Stimulated activated CD4-positive, alpha-beta T cell treated with anti-CD3 and anti-CD28 coated beads, Interleukin-2, amount 100 ng/mL, for 48 hours (primary cell): ENCODE data around the gene MEGF6.

Experiments
- DNase-seq, 2 donors: peaks; one replicate each; pipeline ENCODE4 v3.0.0-alpha.2; 2020

Gene MEGF6

DNA sequence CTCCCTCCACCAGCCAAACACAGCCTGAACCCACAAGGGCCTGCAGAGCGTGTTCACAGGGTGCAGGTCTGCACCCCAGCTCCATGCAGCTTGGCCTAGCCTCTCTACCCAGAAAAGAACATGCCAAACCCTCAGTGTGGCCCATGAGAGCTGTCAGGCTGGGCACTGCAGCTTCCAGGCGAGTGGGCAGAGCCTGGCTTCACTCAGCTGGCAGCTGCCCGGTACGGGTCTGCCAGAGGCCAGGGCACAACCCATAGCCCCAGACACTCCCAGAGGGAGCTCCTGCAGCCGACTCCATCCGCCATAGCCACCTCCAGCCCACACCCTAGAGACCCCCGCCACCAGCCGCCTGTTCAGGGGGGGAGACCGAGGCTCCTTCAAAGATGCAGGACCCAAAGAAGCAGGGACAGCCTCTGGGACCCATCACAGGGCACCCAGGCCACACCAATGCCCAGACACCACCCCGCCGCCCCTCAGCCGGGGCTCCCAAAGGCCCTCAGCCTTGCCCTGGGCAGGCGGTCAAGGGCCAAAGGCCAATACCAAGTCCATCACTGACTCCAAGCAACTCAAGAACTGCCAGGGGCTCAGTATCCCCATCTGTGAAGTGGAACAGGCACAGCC, 42.4 kb downstream of the MEGF6 start:
- DNase-seq, result no peak

DNA sequence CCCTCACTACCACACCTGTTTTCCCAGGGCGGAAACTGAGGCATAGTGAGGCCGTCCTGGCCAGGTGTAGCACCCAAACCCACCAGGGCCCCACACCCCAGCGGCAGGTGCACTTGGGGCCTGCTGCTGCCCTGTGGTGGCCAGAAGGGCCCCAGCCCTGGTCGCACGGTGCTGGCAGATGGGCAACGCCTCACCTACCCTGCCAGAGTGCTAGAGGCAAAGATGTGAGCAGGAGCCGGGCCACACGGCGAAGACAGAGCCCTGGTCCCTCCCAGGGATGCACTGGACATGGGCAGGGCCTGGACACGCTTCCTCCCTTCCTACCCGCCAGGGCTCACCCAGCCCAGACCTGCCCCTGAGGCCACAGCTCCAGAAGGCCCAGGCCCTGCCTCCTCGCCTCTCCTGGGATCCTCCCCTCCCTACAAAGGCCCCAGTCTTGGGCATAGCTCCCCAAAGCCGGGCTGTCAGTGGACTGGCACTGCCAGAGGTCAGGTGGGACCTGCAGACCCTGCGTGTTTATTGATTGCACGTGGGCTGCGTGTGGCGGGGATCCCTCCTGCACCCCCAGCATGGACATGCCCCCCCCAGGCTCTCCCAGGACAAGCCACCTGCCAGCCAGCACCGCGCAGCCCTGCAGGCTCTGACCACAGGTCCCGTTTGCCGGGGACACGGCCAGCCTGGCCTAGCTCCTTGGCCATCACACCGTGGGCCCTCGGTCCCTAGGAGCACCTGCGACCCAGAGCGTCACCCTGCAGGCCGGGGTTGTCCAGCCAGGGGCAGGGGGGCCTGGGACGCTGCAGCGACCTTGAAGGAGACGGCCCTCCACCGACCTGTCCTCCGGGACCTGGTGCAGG, 44.1 kb downstream of the MEGF6 start:
- no peak for DNase-seq

GRCh38 chr1:3566003-3566885, 45.1 kb downstream of the MEGF6 start:
- no peak for DNase-seq

GRCh38 chr1:3564921-3565831, 46.1 kb downstream of the MEGF6 start:
- DNase-seq, result peak; percentile 7 to 38

DNA sequence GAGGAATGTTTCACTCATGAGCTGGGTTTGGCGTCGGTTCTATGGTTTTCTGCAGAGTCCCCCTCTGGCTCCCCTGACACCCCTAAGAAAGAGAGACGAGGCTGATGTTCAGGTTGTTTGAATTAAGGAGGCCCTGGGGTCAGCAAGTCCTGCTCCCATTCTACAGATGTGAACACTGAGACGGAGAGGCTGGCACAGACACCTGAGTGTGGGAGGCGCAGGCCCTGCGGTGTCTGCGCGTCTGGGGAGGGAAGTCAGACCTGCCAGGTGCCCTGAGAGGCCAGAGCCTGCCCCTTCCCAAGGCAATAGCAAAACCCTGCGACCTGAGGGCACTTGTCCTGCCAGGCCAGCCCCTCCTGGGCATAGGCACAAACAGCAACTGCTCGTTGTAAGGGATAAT, 47.7 kb downstream of the MEGF6 start:
- DNase-seq, result no peak

- no peak for DNase-seq
These were observed 48.2 kb downstream of the MEGF6 start for GRCh38 chr1:3563125-3563524.

DNA sequence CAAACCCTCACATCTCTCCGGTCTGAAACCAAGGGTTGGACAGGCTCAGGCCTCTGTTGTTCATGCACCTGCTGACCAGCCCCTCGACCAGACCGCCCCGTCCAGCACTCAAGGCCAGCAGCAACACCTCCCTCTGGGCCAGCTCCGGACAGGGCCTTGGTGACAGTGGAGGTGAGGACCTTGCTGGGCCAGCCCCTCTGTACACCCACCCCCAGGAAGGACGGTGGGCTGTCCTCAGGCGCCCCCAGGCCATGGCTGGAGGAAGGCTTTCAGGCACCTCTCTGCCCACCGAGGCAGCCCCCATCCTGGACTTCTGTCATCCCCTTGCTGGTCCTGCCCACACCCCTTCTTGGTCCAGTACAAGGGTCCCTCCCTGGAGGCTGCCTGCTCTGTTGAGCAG, 48.6 kb downstream of the MEGF6 start:
- DNase-seq, result no peak

- DNase-seq, result no peak
These were observed 49.6 kb downstream of the MEGF6 start for GRCh38 chr1:3561702-3562101.

- DNase-seq, result no peak
These were observed 50.3 kb downstream of the MEGF6 start for GRCh38 chr1:3560981-3561380.

DNA sequence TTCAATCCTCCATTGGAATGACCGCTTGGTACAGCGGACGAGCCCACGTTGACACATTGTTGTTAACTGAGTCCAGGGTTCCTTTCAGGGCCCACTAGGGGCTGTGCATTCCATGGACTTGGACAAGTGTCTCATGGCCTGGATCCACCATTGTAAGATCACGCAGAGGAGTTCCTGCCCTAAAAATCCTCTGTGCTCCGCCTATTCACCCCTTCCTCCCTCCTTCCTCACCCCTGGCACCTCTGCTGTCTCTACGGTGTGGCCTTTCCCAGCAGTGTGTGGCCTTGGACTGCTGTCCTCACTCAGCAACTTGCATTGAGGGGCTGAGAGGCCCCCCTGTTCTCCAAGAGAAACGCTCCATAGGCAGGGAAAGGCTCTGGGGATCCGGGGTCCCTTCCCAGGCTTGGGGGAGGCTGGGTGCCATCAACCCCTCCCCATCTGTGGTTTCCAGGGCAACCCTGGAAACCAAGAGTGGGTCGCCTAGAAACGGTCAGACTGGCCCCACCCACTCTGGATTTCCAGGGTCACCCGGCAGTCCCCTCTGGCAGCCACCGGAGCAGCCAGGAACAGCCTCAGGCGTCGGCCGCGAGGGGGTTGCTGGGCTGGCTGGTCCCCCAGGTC, 50.9 kb downstream of the MEGF6 start:
- DNase-seq, result no peak

- DNase-seq, result no peak
These were observed 53.1 kb downstream of the MEGF6 start for GRCh38 chr1:3558036-3558726.

DNA sequence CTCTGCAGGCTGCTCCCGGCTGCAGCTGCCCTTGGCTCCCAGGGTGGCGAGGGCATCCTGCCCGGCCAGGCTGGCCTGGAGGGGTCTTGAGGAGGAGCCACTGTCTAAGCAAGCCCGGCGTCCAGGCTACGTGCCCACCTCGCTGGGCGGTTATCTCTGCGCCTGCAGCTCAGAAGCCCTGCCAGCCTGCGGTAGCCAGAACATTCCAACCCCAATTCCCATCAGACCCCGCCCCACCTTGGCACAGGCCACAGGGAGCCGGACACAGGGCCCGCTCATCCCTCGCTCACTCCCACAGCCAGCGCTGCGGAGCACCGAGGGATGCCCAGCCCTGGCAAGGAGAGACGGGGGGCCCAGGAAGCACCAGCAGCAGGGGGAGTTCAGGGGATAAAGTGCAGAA, 53.9 kb downstream of the MEGF6 start:
- DNase-seq, result no peak

GRCh38 chr1:3556336-3556735, 55.0 kb downstream of the MEGF6 start:
- no peak for DNase-seq

- no peak for DNase-seq
These were observed 56.0 kb downstream of the MEGF6 start for GRCh38 chr1:3555131-3555920.

DNA sequence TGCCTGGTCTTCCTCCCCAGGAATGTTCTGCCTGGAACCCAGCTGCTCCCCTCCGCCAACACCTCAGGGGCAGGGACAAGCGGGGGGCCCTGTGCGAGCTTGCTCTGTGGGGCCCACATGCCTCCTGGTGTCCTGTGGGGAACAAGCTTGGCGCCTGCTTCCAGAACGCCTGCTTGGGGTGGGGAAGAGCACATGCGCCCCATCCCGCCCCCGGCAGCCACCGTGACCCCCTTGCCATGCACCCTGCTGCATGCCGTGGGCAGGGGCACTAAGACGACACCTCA, 57.4 kb downstream of the MEGF6 start:
- no peak for DNase-seq

DNA sequence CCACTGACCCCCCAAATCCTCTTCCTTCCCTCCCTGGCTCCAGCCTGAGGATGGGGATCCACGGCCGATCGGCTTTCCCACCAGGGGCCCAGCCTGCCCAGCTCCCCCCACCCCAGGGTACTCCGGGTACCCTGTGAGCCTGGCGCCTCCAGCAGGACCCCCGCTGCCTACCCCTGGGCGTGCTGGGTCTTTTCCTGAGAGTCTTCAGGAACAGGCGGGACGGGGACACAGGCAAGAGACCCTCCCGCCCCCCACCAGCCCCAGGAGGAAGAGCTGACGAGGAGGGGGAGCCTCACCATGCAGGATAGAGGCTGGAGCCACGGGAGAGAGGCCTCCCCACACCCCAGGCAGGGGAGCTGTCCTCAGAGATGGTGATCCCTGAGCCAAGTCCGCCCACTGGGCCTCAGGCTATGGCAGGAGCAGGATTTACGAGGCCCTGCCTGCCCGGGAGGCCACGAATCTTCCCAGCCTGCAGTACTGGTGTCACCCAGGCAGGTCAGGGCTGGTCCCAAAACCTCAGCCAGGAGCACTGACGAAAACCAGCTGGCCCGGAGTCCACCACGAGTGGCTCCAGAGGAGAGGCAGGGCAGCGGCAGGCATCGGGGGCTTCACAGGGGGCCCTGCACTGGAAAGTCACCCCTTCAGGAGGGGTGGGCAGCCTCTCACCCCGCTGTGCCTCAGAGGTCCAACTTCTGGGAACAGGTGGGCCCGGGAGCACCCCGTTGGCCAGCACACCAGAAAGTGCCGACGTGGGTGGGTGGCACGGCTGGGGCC, 58.0 kb downstream of the MEGF6 start:
- no peak for DNase-seq

- no peak for DNase-seq
These were observed 58.6 kb downstream of the MEGF6 start for GRCh38 chr1:3552751-3553150.

- DNase-seq, result no peak
These were observed 59.1 kb downstream of the MEGF6 start for GRCh38 chr1:3552176-3552575.

DNA sequence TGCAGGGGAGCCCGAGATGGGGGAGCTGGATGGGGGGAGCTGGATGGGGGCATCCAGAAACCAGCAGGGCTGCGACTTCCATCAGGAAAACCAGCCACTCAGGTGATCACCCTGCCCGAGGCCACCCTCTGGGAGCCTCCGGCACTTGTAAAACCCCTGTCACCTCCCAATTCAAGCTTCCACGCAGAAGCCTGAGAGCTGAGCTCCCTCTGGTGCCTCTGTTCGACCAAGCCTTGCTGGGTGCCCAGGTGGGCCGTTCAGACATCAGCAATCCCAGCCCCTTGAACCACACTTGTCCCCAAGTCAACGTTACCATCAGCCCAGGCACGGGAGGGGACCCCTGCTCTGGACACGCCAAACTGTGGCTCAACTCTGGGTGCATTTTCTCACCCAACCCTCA, 59.6 kb downstream of the MEGF6 start:
- DNase-seq, result no peak

GRCh38 chr1:3551290-3551678, 60.0 kb downstream of the MEGF6 start:
- no peak for DNase-seq
